ENCODE measurements around the gene ZNF777.

The ZNF777 gene

DNA sequence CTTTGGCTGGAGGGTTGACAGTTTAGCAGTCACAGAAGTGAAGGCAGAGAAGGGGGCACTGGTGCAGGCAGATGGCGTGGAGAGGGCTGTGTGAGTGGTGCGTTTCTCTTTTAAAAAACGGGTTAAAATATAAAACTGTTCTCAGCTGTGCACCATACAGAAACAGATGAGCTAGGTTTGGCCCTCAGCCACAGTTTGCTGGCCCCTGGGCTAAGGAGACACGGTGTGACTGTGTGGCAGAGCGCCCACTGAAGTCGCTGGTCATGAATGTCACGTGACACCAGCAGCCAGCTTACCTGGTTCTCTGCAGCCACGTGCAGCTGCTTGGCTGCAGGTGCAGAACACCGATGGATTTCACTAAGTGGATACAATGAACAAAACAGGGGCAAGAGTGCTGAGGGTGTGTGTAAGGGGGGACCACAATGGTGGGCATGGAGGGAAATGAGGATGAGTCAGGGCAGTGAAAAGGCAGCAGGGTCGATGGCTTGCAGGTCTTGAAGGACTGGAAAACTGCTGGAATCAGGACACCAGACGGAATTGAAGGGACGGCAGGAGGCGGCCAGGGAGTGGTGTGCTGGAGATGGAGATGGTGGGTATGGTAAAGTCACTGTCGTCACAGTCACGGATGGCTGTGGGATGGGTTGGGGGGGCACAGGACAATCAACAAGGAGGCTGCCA, 29.4 kb upstream of the ZNF777 start:
- no peak overlapping the region for H3K4me3 ChIP-seq (ENCODE audit: low read depth, low read length)
- TF ChIP-seq, protein P1, sequence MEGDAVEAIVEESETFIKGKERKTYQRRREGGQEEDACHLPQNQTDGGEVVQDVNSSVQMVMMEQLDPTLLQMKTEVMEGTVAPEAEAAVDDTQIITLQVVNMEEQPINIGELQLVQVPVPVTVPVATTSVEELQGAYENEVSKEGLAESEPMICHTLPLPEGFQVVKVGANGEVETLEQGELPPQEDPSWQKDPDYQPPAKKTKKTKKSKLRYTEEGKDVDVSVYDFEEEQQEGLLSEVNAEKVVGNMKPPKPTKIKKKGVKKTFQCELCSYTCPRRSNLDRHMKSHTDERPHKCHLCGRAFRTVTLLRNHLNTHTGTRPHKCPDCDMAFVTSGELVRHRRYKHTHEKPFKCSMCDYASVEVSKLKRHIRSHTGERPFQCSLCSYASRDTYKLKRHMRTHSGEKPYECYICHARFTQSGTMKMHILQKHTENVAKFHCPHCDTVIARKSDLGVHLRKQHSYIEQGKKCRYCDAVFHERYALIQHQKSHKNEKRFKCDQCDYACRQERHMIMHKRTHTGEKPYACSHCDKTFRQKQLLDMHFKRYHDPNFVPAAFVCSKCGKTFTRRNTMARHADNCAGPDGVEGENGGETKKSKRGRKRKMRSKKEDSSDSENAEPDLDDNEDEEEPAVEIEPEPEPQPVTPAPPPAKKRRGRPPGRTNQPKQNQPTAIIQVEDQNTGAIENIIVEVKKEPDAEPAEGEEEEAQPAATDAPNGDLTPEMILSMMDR (IDR thresholded peaks at IDR 0.05; ENCODE audit: low read depth, low read length): no peak

DNA sequence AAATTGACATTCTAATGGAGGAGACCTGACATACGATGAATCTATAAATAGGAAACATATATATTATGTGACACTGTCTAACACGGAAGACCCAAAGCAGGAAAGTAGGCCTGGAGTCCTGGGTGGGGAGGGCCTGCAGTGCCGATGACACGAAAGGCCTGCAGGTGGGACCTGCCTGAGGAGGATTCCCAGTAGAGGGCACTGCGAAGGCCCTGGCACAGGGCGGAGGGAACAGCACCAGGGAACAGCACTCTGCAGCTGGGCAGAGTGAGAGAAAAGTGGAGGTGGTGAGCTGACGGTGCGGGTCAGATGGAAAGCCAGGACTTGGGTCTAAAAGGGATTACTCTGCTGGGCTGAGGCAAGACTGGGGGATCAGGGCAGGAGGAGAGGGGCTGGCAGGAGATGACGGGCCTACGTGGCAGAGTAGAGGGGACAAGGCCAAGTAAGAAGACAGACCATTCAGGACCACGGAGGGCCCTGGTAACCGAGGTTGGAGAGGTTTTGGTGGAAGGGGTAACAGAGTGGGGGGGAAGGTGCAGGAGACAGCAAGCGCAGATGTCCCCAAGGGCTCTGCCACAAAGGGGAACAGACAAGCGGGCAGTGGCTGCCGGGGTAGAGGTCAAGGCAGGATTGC, 28.6 kb upstream of the ZNF777 start:
- no peak overlapping the region for H3K4me3 ChIP-seq (ENCODE audit: low read depth, low read length)
- TF ChIP-seq, protein P1 (IDR thresholded peaks at IDR 0.05; ENCODE audit: low read depth, low read length): no peak

DNA sequence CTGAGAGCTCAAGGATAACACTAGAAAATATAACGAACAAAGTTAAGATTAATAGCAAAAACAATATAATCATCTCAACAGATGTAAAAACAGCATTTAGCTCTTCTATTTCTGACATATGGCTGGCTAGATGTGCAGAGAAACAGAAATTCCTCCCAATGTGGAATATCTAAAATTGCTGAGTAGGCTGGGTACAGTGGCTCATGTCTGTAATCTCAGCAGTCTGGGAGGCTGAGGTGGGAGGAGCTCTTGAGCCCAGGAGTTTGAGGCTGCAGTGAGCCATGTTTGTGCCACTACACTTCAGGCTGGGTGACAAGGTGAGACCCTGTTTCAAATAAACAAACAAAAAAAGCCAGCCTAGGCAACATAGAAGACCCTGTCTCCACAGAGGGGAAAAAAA, 18.7 kb upstream of the ZNF777 start:
- H3K4me3 ChIP-seq (ENCODE audit: low read depth, low read length): no peak overlapping the region
- TF ChIP-seq, protein P1 (IDR thresholded peaks at IDR 0.05; ENCODE audit: low read depth, low read length): no peak

DNA sequence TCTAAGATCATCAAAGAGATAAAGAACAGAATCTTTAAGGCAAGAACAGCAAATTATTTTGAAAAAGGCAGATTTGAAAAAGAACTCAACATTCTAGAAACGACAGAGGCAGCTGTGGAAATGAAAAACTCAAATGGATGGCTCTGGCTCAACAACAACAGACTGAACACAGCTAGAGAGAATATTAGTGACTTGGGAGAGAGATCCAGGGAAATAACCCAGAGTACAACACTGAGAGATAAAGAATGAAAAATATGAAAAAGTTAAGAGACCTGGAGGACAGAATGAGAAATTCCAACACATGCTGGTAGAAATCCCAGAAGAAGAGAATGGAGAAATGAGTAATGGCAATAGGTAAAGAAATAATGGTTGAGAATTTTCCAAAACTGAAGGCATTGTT, 17.9 kb upstream of the ZNF777 start:
- no peak overlapping the region for H3K4me3 ChIP-seq (ENCODE audit: low read depth, low read length)
- TF ChIP-seq, protein P1 (IDR thresholded peaks at IDR 0.05; ENCODE audit: low read depth, low read length): no peak

DNA sequence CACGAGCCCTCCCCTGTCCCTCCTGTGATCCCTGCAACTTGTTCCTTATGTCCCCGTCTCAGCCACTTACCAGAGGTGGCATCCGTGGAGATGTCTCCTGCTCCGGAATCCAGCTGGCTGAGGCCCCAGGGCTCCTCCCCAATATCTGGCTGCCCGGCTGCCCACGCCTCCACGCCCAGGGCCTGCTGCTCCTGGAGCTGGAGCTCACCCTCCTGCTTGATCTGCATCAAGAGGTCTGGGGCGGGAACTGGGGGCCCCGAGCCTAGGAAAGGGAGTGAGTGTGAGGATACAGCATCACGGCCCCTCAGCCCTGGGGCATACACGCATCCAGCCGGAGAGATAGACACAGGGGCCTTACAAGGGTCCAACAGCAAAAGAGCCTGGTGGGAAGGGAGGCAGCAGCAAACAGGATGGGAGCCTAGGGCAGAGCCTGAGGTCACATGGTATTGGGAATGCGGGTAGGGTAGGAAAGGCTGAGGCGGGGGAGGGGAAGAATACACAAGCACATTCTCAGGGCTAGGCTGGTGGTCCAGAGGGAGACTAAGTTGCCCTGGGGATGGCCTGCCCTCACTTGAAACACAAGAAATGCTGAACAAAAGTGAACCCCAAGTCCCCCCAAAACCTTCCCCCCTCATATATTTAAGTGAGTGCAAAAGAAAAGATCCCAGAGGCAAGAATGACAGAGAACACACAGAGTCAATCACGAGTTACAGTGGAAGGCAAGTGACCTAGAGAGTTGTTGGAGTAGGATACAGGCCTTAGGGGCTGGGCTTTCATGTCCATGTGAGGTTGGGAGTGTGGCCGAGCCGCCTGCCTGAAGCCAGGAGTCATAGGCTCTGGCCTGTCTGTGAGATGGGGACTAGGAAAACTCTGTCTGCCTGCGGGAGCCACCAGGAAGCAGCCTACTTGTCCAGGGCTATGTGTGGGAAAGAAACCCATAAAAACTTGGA, 16.9 kb upstream of the ZNF777 start:
- no peak overlapping the region for H3K4me3 ChIP-seq (ENCODE audit: low read depth, low read length)
- TF ChIP-seq, protein P1 (IDR thresholded peaks at IDR 0.05; ENCODE audit: low read depth, low read length): no peak

DNA sequence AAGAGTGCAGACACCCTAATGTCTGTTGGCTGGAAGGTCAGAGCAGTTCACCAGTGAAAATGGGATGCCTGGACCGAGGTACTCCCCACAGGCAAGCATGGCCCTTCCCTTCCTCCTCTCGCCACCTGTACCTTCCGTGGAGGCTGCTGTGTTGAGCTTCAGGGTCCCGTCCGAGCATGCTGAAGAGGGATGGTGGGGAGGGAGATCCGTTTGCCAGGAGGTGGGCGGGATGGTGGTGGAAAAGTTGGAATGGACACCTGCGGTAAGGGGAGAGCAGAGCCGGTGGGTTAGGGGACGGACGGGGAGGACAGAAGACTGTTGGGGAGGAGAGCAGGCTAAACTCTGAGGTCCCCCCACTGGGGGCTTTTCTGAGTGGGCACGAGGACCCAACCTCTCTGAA, 15.9 kb upstream of the ZNF777 start:
- TF ChIP-seq, protein P1 (IDR thresholded peaks at IDR 0.05; ENCODE audit: low read depth, low read length): no peak
- H3K4me3 ChIP-seq (ENCODE audit: low read depth, low read length): no peak overlapping the region
